NCI-H524 (cell line): ENCODE results near the gene DRC3.
"Not testable (repeated sequence)": the region's sequence is repeated elsewhere in the genome, so short reads cannot be mapped to it uniquely, and the experiment has no call there.

ENCODE experiments used
- DNase-seq, 2 experiments: peaks; one replicate each; lab custom pipeline; 2025; lab: John Stamatoyannopoulos, UW

DRC3 gene

GRCh38 chr17:17941015-17941414, 31.6 kb upstream of the DRC3 start:
- DNase-seq: no peak

- DNase-seq: no peak
These were observed 29.8 kb upstream of the DRC3 start for GRCh38 chr17:17942846-17943245.

- DNase-seq: no peak
These were observed 29.2 kb upstream of the DRC3 start for GRCh38 chr17:17943281-17943984.

GRCh38 chr17:17944242-17944641, 28.4 kb upstream of the DRC3 start:
- DNase-seq: peak; percentile 39 to 42

- peak; percentile 69 to 82 for DNase-seq
These were observed 27.9 kb upstream of the DRC3 start for GRCh38 chr17:17944743-17945142.

- DNase-seq: no peak
These were observed 26.6 kb upstream of the DRC3 start for GRCh38 chr17:17946093-17946492.

GRCh38 chr17:17947309-17947708, 25.4 kb upstream of the DRC3 start:
- DNase-seq: no peak

GRCh38 chr17:17947966-17948365, 24.7 kb upstream of the DRC3 start:
- DNase-seq: no peak

GRCh38 chr17:17950347-17950746, 22.3 kb upstream of the DRC3 start:
- DNase-seq: no peak

- DNase-seq: no peak
These were observed 21.9 kb upstream of the DRC3 start for GRCh38 chr17:17950806-17951205.

- no peak for DNase-seq
These were observed 21.1 kb upstream of the DRC3 start for GRCh38 chr17:17951524-17951923.

GRCh38 chr17:17952691-17953090, 20.0 kb upstream of the DRC3 start:
- DNase-seq: no peak

- no peak for DNase-seq
These were observed 18.6 kb upstream of the DRC3 start for GRCh38 chr17:17954079-17954478.

GRCh38 chr17:17955790-17956341, 16.8 kb upstream of the DRC3 start:
- DNase-seq: not testable (repeated sequence)

- DNase-seq: no peak
These were observed 15.1 kb upstream of the DRC3 start for GRCh38 chr17:17957584-17957916.

- no peak for DNase-seq
These were observed 13.7 kb upstream of the DRC3 start for GRCh38 chr17:17958982-17959381.

- no peak for DNase-seq
These were observed 12.9 kb upstream of the DRC3 start for GRCh38 chr17:17959520-17960361.

GRCh38 chr17:17960500-17961030, 12.1 kb upstream of the DRC3 start:
- no peak for DNase-seq

- DNase-seq: no peak
These were observed 9.6 kb upstream of the DRC3 start for GRCh38 chr17:17963066-17963465.

- DNase-seq: no peak
These were observed 8.8 kb upstream of the DRC3 start for GRCh38 chr17:17963694-17964436.

- no peak for DNase-seq
These were observed 8.0 kb upstream of the DRC3 start for GRCh38 chr17:17964710-17965109.

- DNase-seq: no peak
These were observed 7.4 kb upstream of the DRC3 start for GRCh38 chr17:17965152-17965721.
